HL-60 (cell line): ENCODE results near the gene ETHE1.

ENCODE experiments used
- DNase-seq, 2 experiments: peaks; one replicate each; pipeline ENCODE4 v3.0.0-alpha.2; 2010 to 2020; ENCODE audit warnings: low read depth in 1 of 2, low spot score in 1 of 2
- H3K27ac ChIP-seq: fragments of 250-450 bp; sonication (Bioruptor Pico); replicated peaks from 2 replicates; pipeline ENCODE4 v1.5.1; 2020; ENCODE audit warnings: mild to moderate bottlenecking, moderate library complexity
- H3K27me3 ChIP-seq: fragments of 250-450 bp; sonication (Bioruptor Pico); 2 replicates; pipeline ENCODE4 v1.5.1; 2021; ENCODE audit warnings: mild to moderate bottlenecking, moderate library complexity; ENCODE audit not compliant: insufficient read depth, poor library complexity, severe bottlenecking
- H3K4me3 ChIP-seq: replicated peaks from 2 replicates; pipeline ENCODE4 v1.5.1; 2011; ENCODE audit warnings: mild to moderate bottlenecking, control low read depth, low read length; ENCODE audit not compliant: insufficient read depth
- GABPA ChIP-seq: IDR thresholded peaks from 2 replicates; pipeline ENCODE4 v1.6.1; 2012; ENCODE audit warnings: low read depth
- POLR2AphosphoS5 ChIP-seq: IDR thresholded peaks from 2 replicates; pipeline ENCODE4 v1.6.1; 2012; ENCODE audit warnings: low read depth
- SPI1 ChIP-seq: IDR thresholded peaks from 2 replicates; pipeline ENCODE4 v1.6.1; 2012; ENCODE audit warnings: low read depth, mild to moderate bottlenecking, borderline replicate concordance
- TF ChIP-seq, protein P1 (sequence below): IDR thresholded peaks from 2 replicates; pipeline ENCODE4 v1.6.1; 2012; ENCODE audit warnings: low read depth; ENCODE audit not compliant: insufficient replicate concordance
- TF ChIP-seq, protein P2 (sequence below): IDR thresholded peaks from one replicate; pipeline ENCODE4 v1.5.1; 2011; ENCODE audit warnings: low read length, control low read depth, inconsistent platforms; ENCODE audit not compliant: insufficient read depth

ETHE1 gene

DNA sequence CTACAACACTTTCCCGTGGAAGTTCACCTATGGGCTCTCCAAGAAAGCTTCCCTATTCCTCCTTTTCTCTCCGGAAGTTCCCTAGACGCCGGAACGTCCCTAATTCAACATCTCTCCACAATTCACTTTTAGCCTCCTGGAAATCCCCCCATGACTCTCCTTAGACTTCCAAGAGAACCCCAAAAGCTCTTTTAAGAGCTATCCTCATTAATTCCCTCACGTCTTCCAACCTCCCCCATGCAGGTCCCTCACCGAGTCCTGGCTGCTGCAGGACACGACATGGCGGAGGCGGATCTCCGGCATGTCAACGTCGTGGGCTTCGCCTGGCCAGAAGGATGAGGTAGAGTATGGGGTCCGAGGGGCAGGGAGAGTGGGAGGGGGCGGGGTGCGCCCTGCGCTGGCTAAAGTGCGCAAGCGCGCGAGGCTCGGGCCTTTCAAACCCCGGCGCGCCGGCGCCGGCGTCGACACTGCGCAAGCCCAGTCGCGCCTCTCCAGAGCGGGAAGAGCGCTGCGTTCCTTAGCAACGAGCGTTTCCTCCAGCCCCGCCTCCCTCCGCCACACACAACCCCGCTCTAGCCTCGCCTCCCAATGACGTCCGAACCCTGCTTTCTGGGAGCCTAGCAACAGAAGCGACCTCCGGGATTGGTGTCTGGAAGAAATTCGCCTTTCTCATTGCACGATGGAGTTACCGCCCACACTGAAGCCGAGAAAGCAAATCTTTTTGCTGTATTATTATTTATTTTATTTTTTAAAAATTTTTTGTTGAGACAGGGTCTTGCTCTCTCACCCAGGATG, 48.4 kb upstream of the ETHE1 start, which contains the start of the genes PINLYP and XRCC1:
PINLYP (plus strand) TSS at position 646 of the 795 bp plus-strand sequence. CDS start 1,391 bp downstream, outside the sequence.
XRCC1 (minus strand) TSS at position 372 of the 795 bp plus-strand sequence; CDS start at position 303, 69 bp downstream.
- Histone ChIP-seq H3K4me3 (peak within 1 kb of the TSS; percentile 75), H3K27me3 (no peaks in the 10 kb centered on the region), H3K27ac (peak within 1 kb of the TSS; percentile 79)
- TF ChIP-seq GABPA (no peak), POLR2AphosphoS5 (peak; percentile 42; the same call in 1 of the 2 replicates)
- peak; percentile 96 to 98 for DNase-seq

DNA sequence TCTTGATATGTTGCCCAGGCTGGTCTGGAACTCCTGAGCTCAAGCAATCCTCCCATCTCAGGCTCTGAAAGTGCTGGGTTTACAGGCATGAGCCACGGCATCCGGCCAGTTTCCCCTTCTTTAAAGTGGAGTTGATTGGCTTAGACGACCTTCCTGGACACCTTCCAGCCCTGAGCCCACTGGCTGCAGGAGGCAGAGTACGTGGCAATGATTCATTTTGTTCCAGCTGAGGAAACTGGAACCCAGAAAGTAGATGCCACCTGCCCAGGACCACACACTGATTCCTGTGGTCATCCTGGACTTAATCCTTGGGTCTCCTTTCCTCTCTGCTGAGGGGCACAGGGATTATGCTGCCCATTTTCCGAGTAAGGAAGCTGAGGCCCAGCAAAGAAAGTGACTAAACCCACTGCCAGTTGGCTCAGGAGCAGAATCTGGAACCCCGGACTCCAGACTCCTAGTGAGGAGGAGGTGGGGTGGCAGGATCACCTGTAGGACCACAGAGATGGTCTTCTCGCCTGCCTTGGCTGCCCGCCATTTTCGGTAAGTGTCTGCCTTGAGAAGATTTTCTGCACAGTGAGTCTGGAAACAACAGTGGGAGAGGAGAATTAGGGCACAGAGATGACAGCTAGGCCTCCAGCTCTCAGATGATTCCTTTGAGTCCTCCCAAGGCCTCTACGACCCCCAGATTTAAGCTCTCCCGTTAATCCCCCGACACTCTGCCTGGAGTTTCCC, 47.6 kb upstream of the ETHE1 start:
- no peak for DNase-seq
- TF ChIP-seq POLR2AphosphoS5 = no peak
- TF ChIP-seq GABPA = no peak
- no peak for TF ChIP-seq SPI1
- TF ChIP-seq, protein P1, sequence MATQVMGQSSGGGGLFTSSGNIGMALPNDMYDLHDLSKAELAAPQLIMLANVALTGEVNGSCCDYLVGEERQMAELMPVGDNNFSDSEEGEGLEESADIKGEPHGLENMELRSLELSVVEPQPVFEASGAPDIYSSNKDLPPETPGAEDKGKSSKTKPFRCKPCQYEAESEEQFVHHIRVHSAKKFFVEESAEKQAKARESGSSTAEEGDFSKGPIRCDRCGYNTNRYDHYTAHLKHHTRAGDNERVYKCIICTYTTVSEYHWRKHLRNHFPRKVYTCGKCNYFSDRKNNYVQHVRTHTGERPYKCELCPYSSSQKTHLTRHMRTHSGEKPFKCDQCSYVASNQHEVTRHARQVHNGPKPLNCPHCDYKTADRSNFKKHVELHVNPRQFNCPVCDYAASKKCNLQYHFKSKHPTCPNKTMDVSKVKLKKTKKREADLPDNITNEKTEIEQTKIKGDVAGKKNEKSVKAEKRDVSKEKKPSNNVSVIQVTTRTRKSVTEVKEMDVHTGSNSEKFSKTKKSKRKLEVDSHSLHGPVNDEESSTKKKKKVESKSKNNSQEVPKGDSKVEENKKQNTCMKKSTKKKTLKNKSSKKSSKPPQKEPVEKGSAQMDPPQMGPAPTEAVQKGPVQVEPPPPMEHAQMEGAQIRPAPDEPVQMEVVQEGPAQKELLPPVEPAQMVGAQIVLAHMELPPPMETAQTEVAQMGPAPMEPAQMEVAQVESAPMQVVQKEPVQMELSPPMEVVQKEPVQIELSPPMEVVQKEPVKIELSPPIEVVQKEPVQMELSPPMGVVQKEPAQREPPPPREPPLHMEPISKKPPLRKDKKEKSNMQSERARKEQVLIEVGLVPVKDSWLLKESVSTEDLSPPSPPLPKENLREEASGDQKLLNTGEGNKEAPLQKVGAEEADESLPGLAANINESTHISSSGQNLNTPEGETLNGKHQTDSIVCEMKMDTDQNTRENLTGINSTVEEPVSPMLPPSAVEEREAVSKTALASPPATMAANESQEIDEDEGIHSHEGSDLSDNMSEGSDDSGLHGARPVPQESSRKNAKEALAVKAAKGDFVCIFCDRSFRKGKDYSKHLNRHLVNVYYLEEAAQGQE = no peak
- TF ChIP-seq, protein P2, sequence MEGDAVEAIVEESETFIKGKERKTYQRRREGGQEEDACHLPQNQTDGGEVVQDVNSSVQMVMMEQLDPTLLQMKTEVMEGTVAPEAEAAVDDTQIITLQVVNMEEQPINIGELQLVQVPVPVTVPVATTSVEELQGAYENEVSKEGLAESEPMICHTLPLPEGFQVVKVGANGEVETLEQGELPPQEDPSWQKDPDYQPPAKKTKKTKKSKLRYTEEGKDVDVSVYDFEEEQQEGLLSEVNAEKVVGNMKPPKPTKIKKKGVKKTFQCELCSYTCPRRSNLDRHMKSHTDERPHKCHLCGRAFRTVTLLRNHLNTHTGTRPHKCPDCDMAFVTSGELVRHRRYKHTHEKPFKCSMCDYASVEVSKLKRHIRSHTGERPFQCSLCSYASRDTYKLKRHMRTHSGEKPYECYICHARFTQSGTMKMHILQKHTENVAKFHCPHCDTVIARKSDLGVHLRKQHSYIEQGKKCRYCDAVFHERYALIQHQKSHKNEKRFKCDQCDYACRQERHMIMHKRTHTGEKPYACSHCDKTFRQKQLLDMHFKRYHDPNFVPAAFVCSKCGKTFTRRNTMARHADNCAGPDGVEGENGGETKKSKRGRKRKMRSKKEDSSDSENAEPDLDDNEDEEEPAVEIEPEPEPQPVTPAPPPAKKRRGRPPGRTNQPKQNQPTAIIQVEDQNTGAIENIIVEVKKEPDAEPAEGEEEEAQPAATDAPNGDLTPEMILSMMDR = no peak
- H3K27ac ChIP-seq = peak overlapping the region; percentile 79
- H3K27me3 ChIP-seq = no peaks in the 10 kb centered on the region
- H3K4me3 ChIP-seq = peak overlapping the region; percentile 75

DNA sequence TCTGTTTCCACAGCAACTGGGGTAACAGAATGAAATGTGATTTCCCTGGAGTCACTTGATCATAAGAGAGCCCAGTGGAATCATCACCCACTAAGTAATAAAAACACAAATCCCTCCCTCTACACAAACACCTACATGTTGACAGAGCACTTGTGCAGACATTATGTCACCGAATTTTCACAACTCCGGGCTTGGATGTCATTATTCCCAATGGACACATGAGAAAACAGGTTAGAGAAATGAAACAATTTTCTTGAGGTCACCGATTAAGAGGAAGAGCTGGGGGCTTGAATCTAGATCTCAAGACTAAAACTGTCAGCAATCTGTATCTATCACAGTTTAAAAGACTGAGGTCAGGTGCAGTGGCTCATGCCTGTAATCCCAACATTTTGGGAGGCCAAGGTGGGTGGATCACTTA, 45.2 kb upstream of the ETHE1 start:
- Histone ChIP-seq H3K4me3 (no peak overlapping the region), H3K27me3 (no peaks in the 10 kb centered on the region), H3K27ac (no peak overlapping the region)
- TF ChIP-seq GABPA (no peak), POLR2AphosphoS5 (no peak), SPI1 (no peak)
- TF ChIP-seq, protein P2 = no peak
- TF ChIP-seq, protein P1 = no peak
- no peak for DNase-seq
